DMS53 (cell line): ENCODE data around the gene EIF2B4.

Experiments used
- DNase-seq: peaks from one replicate; lab custom pipeline; 2025; lab: John Stamatoyannopoulos, UW

EIF2B4 gene

DNA sequence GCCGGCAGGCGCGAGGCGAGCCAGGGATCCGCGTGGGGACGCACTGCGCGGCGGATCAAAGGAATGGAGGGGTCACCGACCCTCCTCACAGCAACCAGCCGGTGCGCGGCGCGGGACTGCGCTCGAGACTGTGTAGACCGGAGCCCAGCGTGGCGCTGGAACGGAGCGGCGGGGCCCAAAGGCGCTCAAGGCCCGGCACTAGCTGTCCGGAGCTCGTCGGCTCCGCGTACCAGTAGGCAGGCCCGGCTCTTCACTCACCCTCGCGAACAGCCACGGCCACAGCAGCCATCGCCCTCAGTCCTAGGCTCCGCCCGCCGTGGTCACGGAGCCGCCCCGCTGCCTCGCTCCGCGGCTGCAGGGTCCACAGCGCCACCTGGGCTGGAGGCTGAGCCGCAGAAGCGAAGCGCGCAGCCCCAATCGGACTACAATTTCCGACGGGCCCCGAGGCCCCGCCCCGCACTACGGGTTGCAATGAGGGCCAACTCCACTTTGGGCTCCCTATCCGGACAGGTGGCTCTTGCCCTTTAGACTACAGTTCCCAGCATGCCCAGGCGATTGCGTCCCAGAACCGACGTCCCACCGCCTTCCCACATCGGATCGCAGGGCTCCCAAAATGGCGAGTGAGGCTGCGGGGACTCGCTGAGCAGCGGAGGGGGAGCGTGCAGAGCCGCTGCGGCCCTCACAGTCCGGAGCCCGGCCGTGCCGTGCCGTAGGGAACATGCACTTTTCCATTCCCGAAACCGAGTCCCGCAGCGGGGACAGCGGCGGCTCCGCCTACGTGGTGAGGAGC, at the start of gene EIF2B4, which contains the start of gene SNX17:
Gene EIF2B4, minus strand, starts transcription at position 313 of the 790 bp plus-strand sequence. Its CDS starts 24 bp downstream, at position 289.
Gene SNX17, plus strand, starts transcription at position 591 of the 790 bp plus-strand sequence. Its CDS starts 128 bp downstream, at position 719.
- DNase-seq, result peak; percentile 98

DNA sequence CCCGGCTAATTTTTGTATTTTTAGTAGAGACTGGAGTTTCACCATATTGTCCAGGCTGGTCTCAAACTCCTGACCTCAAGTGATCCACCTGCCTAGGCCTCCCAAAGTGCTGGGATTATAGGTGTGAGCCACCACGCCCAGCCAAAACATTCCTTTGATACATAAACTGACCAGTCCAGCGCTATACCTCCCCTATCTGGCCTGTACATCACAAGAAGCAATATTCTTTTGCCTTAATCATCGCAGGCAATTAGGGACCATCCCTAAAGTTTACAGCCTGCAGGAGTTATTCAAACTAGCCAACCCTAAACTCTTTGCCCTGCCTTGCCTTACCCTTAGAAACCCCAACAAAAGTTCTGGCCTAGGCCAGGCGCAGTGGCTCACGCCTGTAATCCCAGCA, 46.0 kb upstream of the EIF2B4 start:
- DNase-seq, result no peak

DNA sequence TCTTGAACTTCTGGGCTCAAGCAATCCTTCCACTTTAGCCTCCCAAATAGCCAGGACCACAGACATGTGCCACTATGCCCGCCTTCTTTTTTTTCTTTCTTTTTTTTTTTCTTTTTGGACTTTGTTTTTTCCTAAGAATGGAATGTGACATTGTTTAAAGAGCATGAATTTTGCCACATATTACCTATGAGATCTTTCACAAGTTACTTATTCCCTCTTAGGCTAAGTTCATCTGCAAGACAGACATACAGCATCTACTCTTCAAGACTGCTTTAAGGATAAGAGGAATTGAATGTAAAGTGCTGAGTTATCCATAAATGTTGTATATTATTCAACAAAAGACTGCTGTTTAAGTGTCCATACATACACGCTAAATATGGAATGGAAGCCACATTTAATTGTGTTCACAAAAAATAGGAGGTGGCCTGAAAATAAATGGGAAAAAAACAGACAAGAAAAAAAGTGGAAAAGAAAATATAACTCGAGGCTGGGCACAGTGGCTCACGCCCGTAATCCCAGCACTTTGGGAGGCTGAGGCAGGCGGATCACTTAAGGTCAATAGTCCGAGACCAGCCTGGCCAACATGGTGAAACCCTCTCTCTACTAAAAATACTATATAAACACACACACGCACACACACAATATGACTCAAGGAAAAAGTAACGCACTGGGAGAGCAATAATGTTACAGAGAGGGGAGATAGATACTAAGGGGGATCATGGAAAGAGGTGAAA, 42.4 kb upstream of the EIF2B4 start:
- DNase-seq, result no peak

DNA sequence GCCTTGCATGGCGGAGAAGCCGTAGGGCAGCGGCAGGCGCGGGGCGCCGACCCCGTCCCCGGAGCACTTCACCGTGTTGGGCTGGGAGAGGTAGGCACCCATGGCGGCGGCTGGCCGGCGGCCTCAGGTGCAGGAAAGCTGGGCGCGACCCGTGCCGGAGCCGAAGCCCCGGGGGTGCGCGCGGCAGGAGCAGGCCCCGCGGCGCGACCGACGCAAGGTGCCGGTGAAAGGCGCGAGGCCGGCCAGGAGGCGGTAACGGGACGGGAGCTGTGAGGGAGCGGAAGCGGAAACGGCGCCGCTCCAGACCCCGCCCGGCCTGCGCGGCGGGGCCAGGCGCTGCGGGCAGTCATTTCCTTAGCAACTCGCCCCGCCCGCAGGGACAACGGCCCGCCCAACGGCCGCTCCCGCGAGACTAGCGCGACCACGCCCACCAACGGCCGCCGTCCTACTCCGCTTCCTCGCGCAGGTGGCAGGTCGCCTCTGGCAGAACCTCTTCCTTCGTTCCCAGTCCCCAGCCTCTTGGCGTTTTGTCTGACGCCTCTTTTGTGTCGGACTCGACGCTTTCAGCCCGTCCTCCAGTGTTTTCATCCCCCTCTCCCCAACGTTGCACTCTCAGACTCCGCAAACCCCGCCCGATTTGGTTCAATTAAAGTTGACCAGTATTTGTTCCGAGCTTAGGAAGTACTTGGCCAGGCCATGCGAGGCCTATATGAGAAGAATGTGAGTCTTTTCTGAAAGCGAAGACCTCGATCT, 39.4 kb upstream of the EIF2B4 start, which contains the start of gene PPM1G:
Gene PPM1G, minus strand, starts transcription at position 271 of the 753 bp plus-strand sequence. Its CDS starts 169 bp downstream, at position 102.
- DNase-seq, result peak; percentile 97

DNA sequence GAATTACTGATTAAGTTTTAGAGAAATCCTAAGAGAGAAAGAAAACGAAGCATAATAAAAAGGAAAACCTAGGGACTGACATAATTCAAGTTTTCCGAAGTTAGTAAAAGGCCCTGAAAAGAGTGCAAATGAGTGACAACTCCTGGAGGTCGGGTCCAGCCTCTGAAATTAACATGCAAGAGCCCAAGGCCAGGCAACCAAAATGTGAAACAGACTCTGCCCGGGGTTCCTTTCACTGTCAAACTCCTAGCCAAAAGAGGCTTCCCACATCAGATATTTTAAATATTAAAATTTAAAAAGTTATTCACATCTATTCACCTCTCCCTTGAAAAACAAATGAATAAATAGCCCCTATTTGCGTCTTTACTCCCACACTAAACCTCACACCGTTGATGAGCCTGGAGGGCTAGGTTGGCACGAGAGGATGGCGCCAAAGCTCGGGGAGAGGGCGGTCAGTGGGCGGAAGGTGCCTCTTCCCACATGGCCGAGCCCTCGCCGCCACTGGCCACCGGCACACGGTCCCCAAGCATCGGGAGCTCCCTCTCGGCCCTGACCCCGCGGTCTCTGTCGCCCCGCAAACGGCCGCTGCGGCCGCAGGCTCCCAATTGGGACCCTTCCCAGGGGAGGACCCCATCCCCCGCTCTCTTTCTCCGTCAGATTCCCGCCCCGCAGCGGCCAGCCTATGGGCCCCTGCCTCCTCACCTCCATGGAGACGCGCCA, 38.6 kb upstream of the EIF2B4 start:
- DNase-seq, result peak; percentile 63

DNA sequence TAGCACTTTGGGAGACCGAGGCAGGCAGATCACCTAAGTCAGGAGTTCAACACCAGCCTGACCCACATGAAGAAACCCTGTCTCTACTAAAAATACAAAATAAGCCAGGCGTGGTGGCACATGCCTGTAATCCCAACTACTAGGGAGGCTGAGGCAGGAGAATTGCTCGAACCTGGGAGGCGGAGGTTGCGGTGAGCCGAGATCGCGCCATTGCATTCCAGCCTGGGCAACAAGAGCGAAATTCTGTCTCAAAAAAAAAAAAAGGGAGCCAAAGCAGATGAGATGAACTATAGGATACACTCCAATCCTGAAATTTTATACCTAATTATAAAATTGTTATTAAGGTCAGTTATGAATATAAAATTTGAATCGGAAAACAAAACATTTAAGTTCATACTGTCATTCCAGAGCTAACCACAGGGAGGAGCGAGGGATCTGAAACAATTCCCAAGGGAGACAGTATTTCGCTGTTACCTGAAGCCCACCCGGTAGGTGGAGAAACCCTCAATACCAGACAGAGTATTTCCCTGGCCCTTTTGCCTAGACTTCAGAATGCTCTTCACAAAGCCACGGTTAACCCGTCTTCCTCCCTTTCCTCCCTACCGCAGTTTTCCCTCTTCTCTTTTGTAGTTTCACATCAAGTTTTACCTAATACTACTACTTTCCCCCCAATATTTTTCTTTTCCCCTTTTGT, 37.8 kb upstream of the EIF2B4 start:
- peak; percentile 59 for DNase-seq

DNA sequence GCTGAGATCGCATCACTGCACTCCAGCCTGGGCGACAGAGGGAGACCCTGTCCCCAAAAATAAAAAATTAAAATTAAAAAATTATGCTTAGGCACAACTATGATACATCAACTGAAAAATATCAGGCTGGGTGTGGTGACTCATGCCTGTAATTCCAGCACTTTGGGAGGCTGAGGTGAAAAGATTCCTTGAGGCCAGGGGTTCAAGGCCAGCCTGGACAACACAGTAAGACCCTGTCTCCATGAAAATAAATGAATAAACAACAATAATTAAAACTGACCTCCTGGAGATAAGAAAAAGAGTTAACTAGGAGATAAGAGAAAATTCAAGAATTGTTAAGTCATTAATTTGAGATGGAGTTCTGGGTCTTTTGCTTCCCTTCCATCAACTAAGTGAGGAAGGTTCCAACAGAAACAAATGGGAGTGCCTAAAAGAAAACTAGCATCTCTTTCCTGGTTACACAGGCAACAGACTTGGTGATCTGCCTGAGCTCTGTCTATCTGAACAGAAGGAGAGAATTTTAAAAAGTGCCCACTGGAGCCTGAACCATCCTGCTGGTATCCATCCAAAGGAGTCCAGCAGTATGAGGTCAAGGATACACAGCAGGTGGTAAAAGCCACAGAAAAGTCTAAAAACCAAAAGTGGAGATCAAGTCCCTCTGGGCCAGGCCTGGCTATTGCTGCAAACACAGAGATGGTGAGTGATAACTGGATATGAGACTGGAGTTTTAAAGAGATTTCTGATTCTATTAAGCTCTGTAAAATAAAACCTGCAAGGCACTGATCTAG, 30.4 kb upstream of the EIF2B4 start:
- no peak for DNase-seq

DNA sequence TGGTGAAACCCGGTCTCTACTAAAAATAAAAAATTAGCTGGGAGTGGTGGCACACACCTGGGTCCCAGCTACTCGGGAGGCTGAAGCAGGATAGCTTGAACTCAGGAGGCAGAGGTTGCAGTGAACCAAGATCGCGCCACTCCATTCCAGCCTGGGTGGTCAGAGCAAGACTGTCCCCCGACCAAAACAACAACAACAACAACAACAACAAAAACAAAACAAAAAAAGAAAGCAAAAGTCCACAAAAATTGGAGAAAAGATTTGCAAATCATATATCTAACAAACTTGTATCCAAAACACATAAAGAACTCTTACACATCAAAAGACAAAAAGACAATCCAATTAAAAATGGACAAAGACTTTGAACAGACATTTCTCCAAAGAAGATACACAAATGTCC, 28.8 kb upstream of the EIF2B4 start:
- DNase-seq, result no peak

DNA sequence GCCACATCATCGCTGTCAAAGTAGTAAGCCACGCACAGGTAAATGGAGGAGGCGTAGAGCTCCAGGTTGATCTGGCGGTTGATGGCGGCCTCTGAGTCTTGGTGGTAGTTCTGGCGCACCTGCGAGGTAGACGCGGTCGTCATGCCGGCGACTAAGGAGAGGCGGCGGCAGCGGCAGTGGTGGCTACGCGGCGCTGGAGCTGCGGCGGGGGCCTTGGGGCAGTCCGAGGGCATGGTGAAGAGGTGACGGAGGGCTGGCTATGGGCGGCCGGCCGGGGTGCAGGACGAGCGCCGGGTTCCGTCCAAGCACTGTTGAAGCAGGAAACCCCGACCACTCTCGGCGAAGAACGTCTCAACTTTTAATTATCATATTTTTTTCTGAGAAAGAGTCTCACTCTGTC, 23.1 kb upstream of the EIF2B4 start:
- no peak for DNase-seq

DNA sequence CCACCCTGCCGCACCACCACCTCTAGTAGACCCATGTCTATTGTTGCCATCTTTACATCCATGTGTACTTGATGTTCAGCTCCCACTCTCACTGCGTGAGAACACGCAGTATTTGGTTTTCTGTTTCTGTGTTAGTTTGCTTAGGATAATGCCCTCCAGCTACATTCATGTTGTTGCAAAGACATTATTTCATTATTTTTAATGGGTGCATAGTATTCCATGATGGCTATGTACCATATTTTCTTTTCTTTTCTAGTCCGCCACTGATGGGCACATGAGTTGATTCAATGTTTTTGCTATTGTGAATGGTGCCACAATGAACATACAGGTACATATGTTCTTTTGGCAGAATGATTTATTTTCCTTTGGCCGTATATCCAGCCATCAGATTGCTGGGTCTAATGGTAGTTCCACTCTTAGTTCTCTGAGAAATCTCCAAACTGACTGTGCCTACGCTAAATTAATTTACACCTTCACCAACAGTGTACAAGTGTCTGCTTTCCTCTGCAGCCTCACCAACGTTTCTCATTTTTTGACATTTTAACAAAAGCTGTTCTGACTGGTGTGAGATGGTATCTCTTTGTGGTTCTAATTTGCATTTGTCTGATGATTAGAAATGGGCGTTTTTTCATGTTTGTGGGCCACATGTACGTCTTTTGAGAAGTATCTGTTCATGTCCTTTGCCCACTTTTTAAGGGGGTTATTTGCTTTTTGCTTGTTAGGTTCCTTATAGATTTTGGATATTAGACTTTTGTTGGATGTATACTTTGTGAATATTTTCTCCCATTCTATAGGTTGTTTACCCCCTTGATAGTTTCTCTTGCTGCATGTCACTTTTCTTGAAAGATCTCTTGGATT, 20.9 kb upstream of the EIF2B4 start:
- DNase-seq, result no peak

DNA sequence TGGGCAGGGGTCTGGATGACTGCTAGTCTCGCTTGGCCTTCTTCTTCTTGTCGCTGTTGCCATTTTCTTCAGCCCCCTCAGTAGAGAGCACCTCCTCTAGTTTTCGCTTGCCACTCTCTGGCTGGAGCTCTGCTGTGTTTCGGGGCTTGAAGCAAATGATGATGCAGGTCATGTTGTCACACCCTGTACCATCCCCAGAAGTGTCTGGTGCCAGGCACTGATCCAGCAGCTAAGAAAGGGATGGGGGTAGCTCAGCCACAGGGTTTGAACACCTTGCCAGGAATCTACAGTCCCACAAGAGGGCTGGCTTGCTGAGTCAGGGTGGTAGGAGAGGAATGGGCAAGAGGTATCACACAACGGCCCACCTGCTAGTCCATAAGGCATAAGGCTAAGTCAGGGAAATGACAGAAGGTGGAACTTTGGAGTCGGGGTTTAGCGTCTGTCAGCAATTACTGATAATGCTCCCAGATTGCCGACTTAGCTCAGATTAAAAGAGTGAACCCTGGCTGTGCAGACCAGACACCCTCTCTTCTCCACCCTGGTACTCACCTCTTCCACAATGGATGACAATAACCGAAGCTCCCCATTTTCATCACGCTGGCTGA, 11.5 kb upstream of the EIF2B4 start:
- no peak for DNase-seq

DNA sequence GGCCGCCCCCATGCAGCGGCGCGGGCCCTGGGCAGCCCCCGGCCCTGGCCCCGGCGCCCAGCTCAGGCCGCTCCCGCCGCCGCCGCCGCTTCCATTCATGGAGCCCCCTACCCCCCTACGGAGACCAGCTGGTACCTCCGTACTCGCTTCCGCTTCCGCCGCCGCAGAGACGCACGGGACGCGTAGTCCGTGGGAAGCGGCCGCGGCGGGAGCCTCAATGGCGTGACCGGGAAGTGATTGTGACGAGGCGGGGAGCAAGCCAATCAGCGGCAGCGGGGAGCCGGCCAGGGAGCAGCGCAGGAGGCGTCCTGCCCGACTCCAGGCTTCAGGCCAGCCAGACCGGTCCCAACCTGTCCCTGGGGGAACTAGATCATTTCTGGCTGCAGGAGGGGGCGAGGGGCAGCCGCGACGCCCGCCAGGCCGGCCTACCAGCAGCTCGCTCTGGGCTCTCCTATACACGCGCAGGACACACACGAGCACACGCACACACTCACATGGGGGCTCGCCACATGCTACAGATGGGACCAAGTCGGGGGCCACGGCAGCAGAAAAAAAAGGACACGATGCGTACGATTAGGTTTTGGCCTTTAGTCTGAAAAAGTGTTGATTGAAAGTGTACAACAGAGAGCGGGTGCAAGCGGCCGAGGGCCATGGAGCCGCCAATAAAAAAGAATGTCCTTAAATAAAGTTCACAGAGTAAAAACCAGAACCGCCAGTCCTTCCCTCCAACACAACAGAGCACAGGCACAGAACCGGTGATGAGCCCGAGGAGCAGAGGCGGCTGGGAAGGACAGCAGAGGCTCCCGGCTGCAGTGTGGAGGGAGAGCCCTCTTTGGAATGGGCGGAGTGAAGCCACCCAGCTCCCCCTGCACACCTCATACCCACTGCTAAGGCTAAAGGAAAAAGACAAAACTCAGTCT, 10.7 kb upstream of the EIF2B4 start, which contains the start of gene ZNF513:
Gene ZNF513, minus strand, starts transcription at position 109 of the 920 bp plus-strand sequence. CDS start 208 bp downstream, outside the sequence.
- DNase-seq, result peak; percentile 97

DNA sequence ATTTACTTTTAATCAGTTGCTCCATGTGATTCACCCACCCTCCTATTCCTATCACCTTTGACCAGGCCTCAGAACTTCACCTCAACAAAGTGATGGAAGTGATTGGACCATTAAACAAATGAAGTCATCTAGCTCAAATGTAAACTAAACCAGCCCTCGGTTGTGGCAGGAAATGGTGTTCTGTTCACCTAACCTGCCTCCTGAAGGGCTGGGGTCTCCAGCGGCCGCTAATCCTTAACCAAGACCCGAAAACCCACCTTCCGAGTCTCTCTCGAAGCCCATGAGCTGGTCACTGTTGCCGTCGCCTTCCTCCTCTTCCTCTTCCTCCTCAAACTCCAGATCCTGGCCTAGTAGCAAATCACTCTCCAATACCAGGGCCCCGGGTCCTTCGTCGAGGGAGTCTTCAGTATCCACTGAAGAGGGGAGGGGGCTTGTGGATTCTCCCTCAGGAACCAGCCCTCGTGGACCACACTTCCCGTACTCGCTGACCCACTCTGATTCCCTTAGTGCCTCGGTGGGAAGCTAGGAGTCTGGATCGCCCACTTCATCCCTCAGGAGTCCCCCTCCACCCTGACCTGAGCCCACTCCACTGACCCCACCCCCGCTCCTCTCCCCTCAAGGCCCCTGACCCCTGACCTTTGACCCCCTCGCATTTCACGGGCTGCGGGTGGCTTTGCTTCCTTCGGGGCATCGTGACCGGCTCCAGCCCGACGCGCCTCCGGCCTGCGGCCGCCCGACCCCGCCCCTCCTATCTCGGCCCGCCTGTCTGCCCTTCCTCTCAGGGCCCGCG, 9.9 kb upstream of the EIF2B4 start:
- DNase-seq, result peak; percentile 70

DNA sequence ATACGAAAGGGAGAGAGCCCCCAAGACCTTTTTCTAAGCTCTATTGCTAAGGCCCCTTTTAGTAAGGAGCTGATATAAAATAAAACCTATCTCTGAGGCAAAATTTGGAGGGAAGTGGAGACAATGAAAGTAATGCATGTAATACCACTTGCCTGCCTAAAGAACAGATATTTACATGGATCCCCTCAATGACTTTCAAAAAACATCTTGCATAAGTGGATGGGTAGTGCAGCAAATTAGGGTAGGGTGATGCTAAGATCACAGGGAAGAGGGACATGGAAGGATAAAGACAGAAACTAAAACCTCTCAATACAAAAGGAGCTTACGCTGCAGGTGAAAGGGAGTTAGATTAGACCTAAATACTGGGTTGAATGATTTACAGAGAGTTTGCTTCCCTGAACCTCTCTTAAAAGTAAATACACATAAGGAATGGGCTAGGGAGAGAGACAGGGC, 9.3 kb upstream of the EIF2B4 start:
- no peak for DNase-seq

DNA sequence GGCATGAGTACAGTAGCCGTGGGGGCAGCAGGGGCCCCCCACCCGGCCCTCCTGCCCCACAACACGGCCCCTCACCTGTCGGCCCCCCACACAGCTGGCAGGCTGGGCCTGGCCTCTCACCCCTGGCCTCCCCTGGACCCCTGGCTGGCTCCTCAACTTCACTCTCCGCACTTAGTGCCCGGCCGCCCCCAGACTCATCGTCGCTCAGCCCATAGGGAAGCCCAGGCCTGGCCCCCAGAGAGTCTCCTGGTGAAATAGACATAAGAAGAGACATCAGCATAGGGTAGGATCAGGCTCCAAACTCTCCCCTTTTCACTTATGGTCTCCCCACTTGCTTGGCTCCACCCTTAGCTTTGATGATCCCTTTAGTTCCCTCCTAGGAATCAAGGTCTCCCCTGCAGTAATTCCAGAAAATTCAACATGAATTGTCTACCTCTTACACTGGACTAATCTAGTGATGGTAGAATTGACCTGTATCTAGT, 8.7 kb upstream of the EIF2B4 start:
- no peak for DNase-seq

DNA sequence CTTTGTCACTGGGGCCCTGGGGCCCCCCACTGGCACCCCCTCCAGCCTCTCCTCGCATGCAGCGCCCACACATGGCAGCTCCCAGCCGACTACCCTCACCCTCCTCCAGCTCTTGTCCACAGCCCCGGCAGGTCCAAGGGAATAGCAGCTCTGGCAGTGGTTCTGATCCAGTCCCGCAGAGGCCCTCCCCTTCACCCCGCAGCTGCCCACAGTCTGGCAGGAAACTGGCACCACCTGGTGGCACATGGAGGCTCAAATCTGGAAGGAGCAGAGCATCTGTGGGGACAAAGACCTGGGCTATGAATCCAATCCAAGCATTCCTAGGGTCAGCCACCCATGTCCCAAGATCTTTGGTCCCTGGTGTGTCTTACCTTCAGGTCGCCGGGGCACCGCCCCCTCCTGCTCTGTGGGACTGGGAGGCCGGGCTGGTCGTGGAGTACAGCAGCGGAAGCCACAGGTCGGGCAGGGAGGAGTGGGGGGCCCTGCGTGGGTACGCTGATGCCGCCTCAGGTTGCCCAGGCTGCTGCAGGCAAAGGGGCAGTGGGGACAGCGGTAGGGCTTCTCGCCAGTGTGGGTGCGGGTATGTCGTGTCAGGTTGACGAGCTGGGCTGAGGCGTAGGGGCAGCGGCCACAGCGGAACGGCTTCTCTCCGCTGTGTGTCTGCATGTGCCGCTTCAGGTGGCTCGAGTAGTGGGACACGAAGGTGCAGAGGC, 8.1 kb upstream of the EIF2B4 start:
- peak; percentile 39 for DNase-seq
